Colonic mucosa (tissue), 4 donors: ENCODE results near the gene RNASE1. TPM values are rescaled to one million over a fixed set of nuclear protein-coding genes. Genes with fewer than 3 reads are reported as not detected.

Experiments used
- DNase-seq: peaks from one replicate; pipeline ENCODE4 v3.0.0-alpha.2; 2020
- H3K27ac ChIP-seq: fragments of 200-600 bp; one replicate; pipeline ENCODE4 v1.8.0; 2021
- H3K27me3 ChIP-seq: fragments of 200-600 bp; one replicate; pipeline ENCODE4 v1.8.0; 2021
- H3K36me3 ChIP-seq: fragments of 200-600 bp; one replicate; pipeline ENCODE4 v1.8.0; 2021
- H3K4me1 ChIP-seq: fragments of 200-600 bp; one replicate; pipeline ENCODE4 v1.8.0; 2021; ENCODE audit warnings: mild to moderate bottlenecking
- H3K4me3 ChIP-seq: fragments of 200-600 bp; one replicate; pipeline ENCODE4 v1.8.0; 2021
- H3K9ac ChIP-seq, 2 donors: one replicate each; pipeline ENCODE4 v1.7.0; 2013; ENCODE audit warnings: control low read depth in 2 of 2, low read depth in 2 of 2, low read length in 2 of 2
- H3K9me3 ChIP-seq: fragments of 200-600 bp; one replicate; pipeline ENCODE4 v1.8.0; 2021
- CTCF ChIP-seq: fragments of 200-600 bp; IDR thresholded peaks from one replicate; pipeline ENCODE4 v1.8.0; 2022; ENCODE audit warnings: antibody characterized with exemption, mild to moderate bottlenecking
- intact Hi-C: fragments of 100-400 bp; cut with DNase I; formaldehyde crosslinking; loops from one replicate; pipeline ENCODE4 v1.14.1; 2022
- total RNA-seq, 2 donors: library from RNA; stranded (reverse); fragmentation: NEBNext Ultra II Directional in 1 of 2; extraction: Animal tissue kit (Norgen Biotek cat#: 25700) in 1 of 2; gene quantifications; one replicate each; pipeline ENCODE4 v1.2.1, GENCODE V29; 2021
- donor health status: healthy.
- donor health status: DM: no; HTN: no; CAD: no.
- donor health status: DM: no; HTN: no; CAD: no.

Gene RNASE1
- total RNA-seq, 2 donors from 2014 or later = 189 to 244 TPM

- H3K27me3 ChIP-seq = no peaks in the 10 kb centered on the region
- intact Hi-C loops = no loop called here
- TF ChIP-seq CTCF = no peak
- no peak overlapping the region for H3K27ac ChIP-seq
- H3K9me3 ChIP-seq = no peaks in the 10 kb centered on the region
- H3K4me1 ChIP-seq = no peaks in the 10 kb centered on the region
- H3K4me3 ChIP-seq = no peak overlapping the region
- no peak overlapping the region for H3K9ac ChIP-seq
- no peaks in the 10 kb centered on the region for H3K36me3 ChIP-seq
- no peak for DNase-seq
Measured at GRCh38 chr14:20775901-20776300, 26.7 kb downstream of the RNASE1 start.

GRCh38 chr14:20775043-20775442, 27.6 kb downstream of the RNASE1 start:
- intact Hi-C loops = no loop called here
- H3K27me3 ChIP-seq = no peaks in the 10 kb centered on the region
- no peak for TF ChIP-seq CTCF

GRCh38 chr14:20774258-20774824, 28.3 kb downstream of the RNASE1 start:
- Histone ChIP-seq H3K27ac (no peak overlapping the region), H3K9me3 (no peaks in the 10 kb centered on the region), H3K27me3 (no peaks in the 10 kb centered on the region), H3K4me1 (no peaks in the 10 kb centered on the region), H3K9ac (no peak overlapping the region), H3K4me3 (no peak overlapping the region), H3K36me3 (no peaks in the 10 kb centered on the region)
- no peak for TF ChIP-seq CTCF
- intact Hi-C loops = no loop called here
- DNase-seq = no peak

More at GRCh38 chr14:20775043-20775442, 27.6 kb downstream of the RNASE1 start:
- H3K9ac ChIP-seq = no peak overlapping the region
- H3K27ac ChIP-seq = no peak overlapping the region
- DNase-seq = no peak
- H3K4me1 ChIP-seq = no peaks in the 10 kb centered on the region
- H3K36me3 ChIP-seq = no peaks in the 10 kb centered on the region
- H3K9me3 ChIP-seq = no peaks in the 10 kb centered on the region
- no peak overlapping the region for H3K4me3 ChIP-seq

GRCh38 chr14:20772650-20773049, 30.0 kb downstream of the RNASE1 start:
- H3K9ac ChIP-seq = no peak overlapping the region
- no peaks in the 10 kb centered on the region for H3K4me1 ChIP-seq
- H3K27me3 ChIP-seq = no peaks in the 10 kb centered on the region
- H3K4me3 ChIP-seq = no peak overlapping the region
- intact Hi-C loops = no loop called here
- no peaks in the 10 kb centered on the region for H3K36me3 ChIP-seq
- H3K27ac ChIP-seq = no peak overlapping the region
- TF ChIP-seq CTCF = no peak
- H3K9me3 ChIP-seq = no peaks in the 10 kb centered on the region
- no peak for DNase-seq

GRCh38 chr14:20769421-20769820, 33.2 kb downstream of the RNASE1 start:
- no peak overlapping the region for H3K4me3 ChIP-seq
- no peaks in the 10 kb centered on the region for H3K27me3 ChIP-seq
- H3K9ac ChIP-seq = no peak overlapping the region
- no peaks in the 10 kb centered on the region for H3K36me3 ChIP-seq
- no peaks in the 10 kb centered on the region for H3K9me3 ChIP-seq
- intact Hi-C loops = no loop called here
- no peak for TF ChIP-seq CTCF
- no peak overlapping the region for H3K27ac ChIP-seq
- no peak for DNase-seq
- H3K4me1 ChIP-seq = no peaks in the 10 kb centered on the region
